A549 (cell line): ENCODE results near the gene SYS1. TPM values are rescaled to one million over a fixed set of nuclear protein-coding genes. Genes with fewer than 3 reads are reported as not detected.

ENCODE experiments used
- ATAC-seq, 2 experiments: fragments of 200-7000 bp in 1 of 2; fragments of >200 bp in 1 of 2; cut with Nextera tagmentation in 1 of 2; cut with Tn5 transposase in 1 of 2; 3 replicates each; pipeline versions ENCODE4 v1.8.0 to v1.9.1; 2018 to 2020; ENCODE audit warnings: mild to moderate bottlenecking in 1 of 2, moderate library complexity in 1 of 2
- CTCF ChIA-PET: fragments of 300-600 bp; sonication (Branson Sonifier 250); formaldehyde crosslinking; extraction: SDS; loops from one replicate; lab custom pipeline; 2021; ENCODE audit warnings: antibody characterized with exemption, inconsistent platforms; lab: Yijun Ruan, JAX
- POLR2A ChIA-PET: fragments of 350-600 bp; formaldehyde crosslinking; extraction: SDS; loops from one replicate; lab custom pipeline; 2021; ENCODE audit warnings: antibody characterized with exemption, inconsistent platforms; lab: Yijun Ruan, JAX
- DNase-seq, 2 experiments: peaks; one replicate each; pipeline versions ENCODE4 v3.0.0 to v3.0.0-alpha.2; 2011 to 2016; ENCODE audit warnings: low read depth in 1 of 2, low spot score in 1 of 2
- FAIRE-seq: peaks from 2 replicates; lab custom pipeline; 2011; peaks lifted over from hg19 to GRCh38; lab: Jason Lieb, UNC
- H3K27ac ChIP-seq, 2 experiments: fragments of >200 bp; sonication (Bioruptor Twin); formaldehyde crosslinking; 3 replicates each; pipeline ENCODE4 v1.5.1; 2016 to 2017
- H3K4me1 ChIP-seq: fragments of >200 bp; sonication (Bioruptor Twin); formaldehyde crosslinking; 3 replicates; pipeline ENCODE4 v1.6.1; 2016
- H3K4me2 ChIP-seq: fragments of >200 bp; sonication (Bioruptor Twin); formaldehyde crosslinking; 3 replicates; pipeline ENCODE4 v1.6.1; 2016
- H3K4me3 ChIP-seq: fragments of >200 bp; sonication (Bioruptor Twin); formaldehyde crosslinking; 3 replicates; pipeline ENCODE4 v1.5.1; 2016
- H3K9me3 ChIP-seq: fragments of >200 bp; sonication (Bioruptor Twin); formaldehyde crosslinking; 3 replicates; pipeline ENCODE4 v1.6.1; 2016
- ATOH8 ChIP-seq: fragments of 250-450 bp; sonication (Bioruptor Pico); IDR thresholded peaks from 2 replicates; pipeline ENCODE4 v1.5.0; 2020; ENCODE audit warnings: low read depth, mild to moderate bottlenecking, moderate library complexity
- CBX2 ChIP-seq: fragments of 200-600 bp; sonication (generic); IDR thresholded peaks from 2 replicates; pipeline ENCODE4 v1.6.1; 2016; ENCODE audit warnings: low read depth, mild to moderate bottlenecking, borderline replicate concordance
- CHD4 ChIP-seq: fragments of 200-600 bp; sonication (generic); IDR thresholded peaks from 2 replicates; pipeline ENCODE4 v1.6.1; 2016; ENCODE audit warnings: antibody characterized with exemption, mild to moderate bottlenecking, borderline replicate concordance
- EHF ChIP-seq: fragments of 250-450 bp; sonication (Bioruptor Pico); IDR thresholded peaks from 2 replicates; pipeline ENCODE4 v1.5.0; 2020; ENCODE audit warnings: mild to moderate bottlenecking
- EP300 ChIP-seq, 2 experiments: fragments of >200 bp; sonication (Bioruptor Twin); formaldehyde crosslinking; IDR thresholded peaks; 2 replicates in 1 of 2; 3 replicates in 1 of 2; pipeline ENCODE4 v1.6.1; 2016 to 2017
- FOSB ChIP-seq: fragments of 250-450 bp; sonication (Bioruptor Pico); IDR thresholded peaks from 2 replicates; pipeline ENCODE4 v1.5.0; 2020; ENCODE audit warnings: mild to moderate bottlenecking, moderate library complexity
- FOXS1 ChIP-seq: fragments of 250-450 bp; sonication (Bioruptor Pico); IDR thresholded peaks from 2 replicates; pipeline ENCODE4 v1.5.0; 2020; ENCODE audit warnings: mild to moderate bottlenecking, moderate library complexity
- HMGXB4 ChIP-seq: fragments of 250-450 bp; sonication (Bioruptor Pico); IDR thresholded peaks from 2 replicates; pipeline ENCODE4 v1.5.0; 2021; ENCODE audit warnings: mild to moderate bottlenecking, moderate library complexity, borderline replicate concordance
- HOXB13 ChIP-seq: fragments of 250-450 bp; sonication (Bioruptor Pico); IDR thresholded peaks from 2 replicates; pipeline ENCODE4 v1.5.0; 2020; ENCODE audit warnings: low read depth, mild to moderate bottlenecking, moderate library complexity
- MAFK ChIP-seq: fragments of 450-650 bp; IDR thresholded peaks from 2 replicates; pipeline ENCODE4 v1.6.1; 2014; ENCODE audit not compliant: partially characterized antibody
- MAX ChIP-seq: IDR thresholded peaks from 2 replicates; pipeline ENCODE4 v1.6.1; 2012
- NPAS2 ChIP-seq: fragments of 250-450 bp; sonication (Bioruptor Pico); IDR thresholded peaks from 2 replicates; pipeline ENCODE4 v1.8.0; 2022; ENCODE audit warnings: mild to moderate bottlenecking, moderate library complexity, borderline replicate concordance
- PBX3 ChIP-seq: IDR thresholded peaks from 2 replicates; pipeline ENCODE4 v1.6.1; 2012
- PHF8 ChIP-seq: fragments of 200-600 bp; sonication (generic); IDR thresholded peaks from 2 replicates; pipeline ENCODE4 v1.6.1; 2016; ENCODE audit warnings: low read depth, mild to moderate bottlenecking, antibody characterized with exemption, moderate library complexity, borderline replicate concordance
- RAD21 ChIP-seq, 2 experiments: fragments of >200 bp in 1 of 2; sonication (Bioruptor Twin) in 1 of 2; formaldehyde crosslinking in 1 of 2; IDR thresholded peaks in 1 of 2; conservative IDR thresholded peaks in 1 of 2; 2 replicates in 1 of 2; 3 replicates in 1 of 2; pipeline ENCODE4 v1.6.1; 2012 to 2018; ENCODE audit warnings: inconsistent platforms in 1 of 2
- SMC3 ChIP-seq: fragments of >200 bp; sonication (Bioruptor Twin); formaldehyde crosslinking; IDR thresholded peaks from 3 replicates; pipeline ENCODE4 v1.6.1; 2018; ENCODE audit warnings: inconsistent platforms
- WGBS: methylation state at CpG from one replicate; pipeline ENCODE4 v1.1.6; 2017; ENCODE audit errors: missing lambda C conversion rate; 5-methylcytosine and 5-hydroxymethylcytosine counted together
- polyA plus RNA-seq, 4 experiments: library from polyadenylated mRNA; depleted of rRNA in 3 of 4; stranded (reverse); fragments of >200 nt; fragmentation: RNase III in 1 of 4; extraction: RNeasy Plus Mini Kit Qiagen cat#74134 plus additional on column Dnase treatment in 1 of 4; gene quantifications; 2 replicates in 3 of 4; 3 replicates in 1 of 4; pipeline ENCODE4 v1.2.3, GENCODE V29; 2011 to 2017
- TF ChIP-seq, protein P1 (sequence below): IDR thresholded peaks from 2 replicates; pipeline ENCODE4 v1.6.1; 2012; ENCODE audit warnings: low read depth, borderline replicate concordance
- TF ChIP-seq, protein P2 (sequence below): fragments of >200 bp; sonication (Bioruptor Twin); formaldehyde crosslinking; IDR thresholded peaks from 3 replicates; pipeline ENCODE4 v1.5.1; 2016
- TF ChIP-seq, protein P3 (sequence below): fragments of 150-350 bp; IDR thresholded peaks from 2 replicates; pipeline ENCODE4 v1.6.1; 2014; ENCODE audit warnings: low read depth, mild to moderate bottlenecking, low read length
- TF ChIP-seq, protein P4 (sequence below): fragments of >200 bp; sonication (Bioruptor Twin); formaldehyde crosslinking; IDR thresholded peaks from 2 replicates; pipeline ENCODE4 v1.6.1; 2016
- TF ChIP-seq, protein P5 (sequence below): fragments of 200-600 bp; sonication (generic); IDR thresholded peaks from 2 replicates; pipeline ENCODE4 v1.6.1; 2016; ENCODE audit warnings: antibody characterized with exemption, mild to moderate bottlenecking, moderate library complexity

SYS1 gene
- polyA plus RNA-seq, 2 of the 4 experiments (the other 2 are of a cell fraction) = 20.2 to 27.6 TPM

DNA sequence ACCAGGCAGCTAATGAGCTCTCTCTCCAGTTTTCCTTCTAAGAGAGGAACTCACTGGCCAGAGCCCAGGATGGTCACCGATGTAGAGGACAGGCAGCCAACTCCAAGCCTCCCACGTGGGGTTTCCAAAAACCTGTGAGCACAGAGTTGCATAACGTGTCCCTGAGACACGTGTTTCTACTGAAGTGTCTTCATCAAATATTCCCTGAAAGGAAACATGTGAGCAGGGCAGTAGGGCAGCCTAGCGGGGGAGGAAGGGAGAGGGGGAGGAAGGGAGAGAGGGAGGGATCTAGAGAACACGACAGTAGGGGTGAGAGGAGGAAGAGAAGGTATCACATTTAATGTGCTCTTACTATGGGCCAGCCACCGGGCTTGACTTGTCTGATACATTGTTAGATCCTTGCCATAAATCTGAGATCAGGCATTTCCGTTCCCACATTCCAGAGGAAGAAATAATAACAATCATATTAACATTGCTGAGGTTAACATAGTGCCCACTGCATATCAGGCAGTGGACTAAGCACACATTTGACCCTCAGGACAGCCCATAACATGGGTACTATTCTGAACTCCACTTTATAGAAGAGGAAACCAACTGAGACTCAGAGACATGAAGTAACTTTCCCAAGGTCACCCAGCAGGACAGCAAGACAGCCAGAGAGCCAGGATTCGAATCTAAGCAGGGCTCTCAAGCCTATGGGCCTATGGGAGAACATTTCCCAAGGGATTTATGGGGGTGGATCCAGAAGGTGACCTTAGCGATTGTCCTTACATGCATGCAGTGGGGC lies 4.5 kb upstream of the SYS1 start:
- CTCF ChIA-PET = interaction anchor here (0.5 to 9.2 kb wide), 12 partner anchors 13 to 413 kb away, joined by 3 to 159 read pairs (median 37); partner anchors contain the start of gene SDC4
- no peaks in the 10 kb centered on the region for H3K9me3 ChIP-seq
- H3K4me1 ChIP-seq = peaks cover 49% of the 10 kb centered on the region
- no peak for DNase-seq
- no peak overlapping the region for H3K4me3 ChIP-seq
- TF ChIP-seq, protein P1, sequence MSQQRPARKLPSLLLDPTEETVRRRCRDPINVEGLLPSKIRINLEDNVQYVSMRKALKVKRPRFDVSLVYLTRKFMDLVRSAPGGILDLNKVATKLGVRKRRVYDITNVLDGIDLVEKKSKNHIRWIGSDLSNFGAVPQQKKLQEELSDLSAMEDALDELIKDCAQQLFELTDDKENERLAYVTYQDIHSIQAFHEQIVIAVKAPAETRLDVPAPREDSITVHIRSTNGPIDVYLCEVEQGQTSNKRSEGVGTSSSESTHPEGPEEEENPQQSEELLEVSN = no peak
- TF ChIP-seq MAX = no peak
- TF ChIP-seq CBX2 = no peak
- TF ChIP-seq, protein P2, sequence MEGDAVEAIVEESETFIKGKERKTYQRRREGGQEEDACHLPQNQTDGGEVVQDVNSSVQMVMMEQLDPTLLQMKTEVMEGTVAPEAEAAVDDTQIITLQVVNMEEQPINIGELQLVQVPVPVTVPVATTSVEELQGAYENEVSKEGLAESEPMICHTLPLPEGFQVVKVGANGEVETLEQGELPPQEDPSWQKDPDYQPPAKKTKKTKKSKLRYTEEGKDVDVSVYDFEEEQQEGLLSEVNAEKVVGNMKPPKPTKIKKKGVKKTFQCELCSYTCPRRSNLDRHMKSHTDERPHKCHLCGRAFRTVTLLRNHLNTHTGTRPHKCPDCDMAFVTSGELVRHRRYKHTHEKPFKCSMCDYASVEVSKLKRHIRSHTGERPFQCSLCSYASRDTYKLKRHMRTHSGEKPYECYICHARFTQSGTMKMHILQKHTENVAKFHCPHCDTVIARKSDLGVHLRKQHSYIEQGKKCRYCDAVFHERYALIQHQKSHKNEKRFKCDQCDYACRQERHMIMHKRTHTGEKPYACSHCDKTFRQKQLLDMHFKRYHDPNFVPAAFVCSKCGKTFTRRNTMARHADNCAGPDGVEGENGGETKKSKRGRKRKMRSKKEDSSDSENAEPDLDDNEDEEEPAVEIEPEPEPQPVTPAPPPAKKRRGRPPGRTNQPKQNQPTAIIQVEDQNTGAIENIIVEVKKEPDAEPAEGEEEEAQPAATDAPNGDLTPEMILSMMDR = no peak
- no peak for TF ChIP-seq NPAS2
- no peak for TF ChIP-seq EHF (CRISPR knock-in tag)
- TF ChIP-seq ATOH8 (CRISPR knock-in tag) = no peak
- no peak for TF ChIP-seq HMGXB4
- TF ChIP-seq FOXS1 (CRISPR knock-in tag) = no peak
- no peak for TF ChIP-seq PBX3
- no peak for TF ChIP-seq SMC3
- WGBS = 64% methylated on average over 10 of the region's 10 CpGs
- POLR2A ChIA-PET = no interaction called here
- ATAC-seq = no peak
- H3K4me2 ChIP-seq = 0 out of 3 replicates have a peak overlapping the region, but pooled peaks have one; percentile 1
- H3K27ac ChIP-seq = peak overlapping the region in 1 of 2 experiments; percentile 48; a peak in 2 of 6 replicates
- no peak for FAIRE-seq

DNA sequence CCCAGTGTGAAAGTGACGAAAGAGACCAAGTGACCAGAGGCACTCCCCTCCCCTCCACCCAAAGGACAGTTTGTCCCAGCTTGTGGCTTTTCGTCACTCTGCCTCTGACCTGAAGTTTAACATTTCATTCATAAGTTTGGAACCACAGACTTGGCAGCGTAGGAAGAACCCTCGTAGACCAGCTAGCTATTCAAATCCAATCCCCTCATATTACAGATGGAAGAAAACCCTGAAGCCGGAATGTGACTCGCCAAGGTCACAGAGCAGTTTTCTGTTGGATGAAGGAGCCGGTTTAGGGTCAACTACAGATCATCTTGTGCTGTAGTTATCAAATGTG lies 3.9 kb upstream of the SYS1 start:
- Histone ChIP-seq H3K9me3 (no peaks in the 10 kb centered on the region), H3K4me3 (no peak overlapping the region), H3K27ac (0 out of 6 replicates have a peak overlapping the region, but pooled peaks of 1 of the 2 experiments have one; percentile 4), H3K4me2 (no peak overlapping the region; the same call in 2 of the 3 replicates), H3K4me1 (peaks cover 52% of the 10 kb centered on the region)
- ChIA-PET CTCF (interaction anchor here (0.5 to 9.2 kb wide), 11 partner anchors 8 to 412 kb away, joined by 3 to 159 read pairs (median 47); partner anchors contain the start of gene SDC4), POLR2A (interaction anchor here (1.0 kb wide), 1 partner anchor 15 kb away, joined by 3 read pairs; no protein-coding TSS in a partner anchor)
- ATAC-seq (no peak), FAIRE-seq (no peak), DNase-seq (no peak)
- WGBS = 90% methylated on average over 7 of the region's 7 CpGs
- TF ChIP-seq FOXS1 (CRISPR knock-in tag) (no peak), HOXB13 (CRISPR knock-in tag) (no peak), MAFK (no peak), FOSB (CRISPR knock-in tag) (no peak), CHD4 (no peak), PHF8 (no peak), EP300 (IDR thresholded peaks at IDR 0.05) (no peak), EHF (CRISPR knock-in tag) (no peak), RAD21 (conservative IDR thresholded peaks at IDR 0.05 in 1 of 2, IDR thresholded peaks at IDR 0.05 in 1 of 2) (no peak)
- TF ChIP-seq, protein P3, sequence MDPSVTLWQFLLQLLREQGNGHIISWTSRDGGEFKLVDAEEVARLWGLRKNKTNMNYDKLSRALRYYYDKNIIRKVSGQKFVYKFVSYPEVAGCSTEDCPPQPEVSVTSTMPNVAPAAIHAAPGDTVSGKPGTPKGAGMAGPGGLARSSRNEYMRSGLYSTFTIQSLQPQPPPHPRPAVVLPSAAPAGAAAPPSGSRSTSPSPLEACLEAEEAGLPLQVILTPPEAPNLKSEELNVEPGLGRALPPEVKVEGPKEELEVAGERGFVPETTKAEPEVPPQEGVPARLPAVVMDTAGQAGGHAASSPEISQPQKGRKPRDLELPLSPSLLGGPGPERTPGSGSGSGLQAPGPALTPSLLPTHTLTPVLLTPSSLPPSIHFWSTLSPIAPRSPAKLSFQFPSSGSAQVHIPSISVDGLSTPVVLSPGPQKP = no peak
- TF ChIP-seq, protein P4, sequence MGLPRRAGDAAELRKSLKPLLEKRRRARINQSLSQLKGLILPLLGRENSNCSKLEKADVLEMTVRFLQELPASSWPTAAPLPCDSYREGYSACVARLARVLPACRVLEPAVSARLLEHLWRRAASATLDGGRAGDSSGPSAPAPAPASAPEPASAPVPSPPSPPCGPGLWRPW = no peak
- TF ChIP-seq, protein P1 = no peak
- TF ChIP-seq, protein P5, sequence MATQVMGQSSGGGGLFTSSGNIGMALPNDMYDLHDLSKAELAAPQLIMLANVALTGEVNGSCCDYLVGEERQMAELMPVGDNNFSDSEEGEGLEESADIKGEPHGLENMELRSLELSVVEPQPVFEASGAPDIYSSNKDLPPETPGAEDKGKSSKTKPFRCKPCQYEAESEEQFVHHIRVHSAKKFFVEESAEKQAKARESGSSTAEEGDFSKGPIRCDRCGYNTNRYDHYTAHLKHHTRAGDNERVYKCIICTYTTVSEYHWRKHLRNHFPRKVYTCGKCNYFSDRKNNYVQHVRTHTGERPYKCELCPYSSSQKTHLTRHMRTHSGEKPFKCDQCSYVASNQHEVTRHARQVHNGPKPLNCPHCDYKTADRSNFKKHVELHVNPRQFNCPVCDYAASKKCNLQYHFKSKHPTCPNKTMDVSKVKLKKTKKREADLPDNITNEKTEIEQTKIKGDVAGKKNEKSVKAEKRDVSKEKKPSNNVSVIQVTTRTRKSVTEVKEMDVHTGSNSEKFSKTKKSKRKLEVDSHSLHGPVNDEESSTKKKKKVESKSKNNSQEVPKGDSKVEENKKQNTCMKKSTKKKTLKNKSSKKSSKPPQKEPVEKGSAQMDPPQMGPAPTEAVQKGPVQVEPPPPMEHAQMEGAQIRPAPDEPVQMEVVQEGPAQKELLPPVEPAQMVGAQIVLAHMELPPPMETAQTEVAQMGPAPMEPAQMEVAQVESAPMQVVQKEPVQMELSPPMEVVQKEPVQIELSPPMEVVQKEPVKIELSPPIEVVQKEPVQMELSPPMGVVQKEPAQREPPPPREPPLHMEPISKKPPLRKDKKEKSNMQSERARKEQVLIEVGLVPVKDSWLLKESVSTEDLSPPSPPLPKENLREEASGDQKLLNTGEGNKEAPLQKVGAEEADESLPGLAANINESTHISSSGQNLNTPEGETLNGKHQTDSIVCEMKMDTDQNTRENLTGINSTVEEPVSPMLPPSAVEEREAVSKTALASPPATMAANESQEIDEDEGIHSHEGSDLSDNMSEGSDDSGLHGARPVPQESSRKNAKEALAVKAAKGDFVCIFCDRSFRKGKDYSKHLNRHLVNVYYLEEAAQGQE = no peak
